HG02943 (cell line): ENCODE measurements around the gene RNF40.

Experiments
- ATAC-seq: cut with Tn5 transposase; IDR thresholded peaks from one replicate; pipeline ENCODE4 v1.9.1; 2021; ENCODE audit warnings: mild to moderate bottlenecking, low read depth, moderate library complexity; ENCODE audit not compliant: unreplicated experiment

The RNF40 gene

DNA sequence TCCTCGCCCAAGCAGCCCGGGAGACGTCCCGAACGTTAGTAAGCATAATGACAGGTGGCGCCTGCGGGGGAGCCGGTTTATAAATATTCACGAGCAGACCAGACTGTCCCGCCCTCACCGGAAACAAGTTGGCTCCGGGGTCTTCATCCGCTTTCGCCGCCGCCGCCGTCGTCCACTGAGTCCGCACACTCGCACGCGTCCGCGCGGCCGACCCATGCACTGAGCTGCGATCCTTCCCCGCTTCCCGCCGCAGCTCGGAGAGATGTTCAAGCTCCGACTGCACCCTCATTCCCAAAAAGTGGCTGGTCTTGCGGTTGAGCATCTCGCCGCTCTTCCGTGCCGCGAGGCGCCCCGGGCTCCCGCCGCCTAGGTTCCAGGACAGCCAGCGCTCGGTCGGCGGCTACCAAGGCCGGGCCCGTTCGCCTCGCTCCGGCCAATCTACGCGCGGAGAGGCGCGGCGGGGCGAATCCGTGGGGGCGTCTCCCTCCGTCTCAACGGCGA, 645 bp upstream of the RNF40 start:
- peak; percentile 28 for ATAC-seq

- ATAC-seq, result no peak
These were observed 1.0 kb downstream of the RNF40 start for GRCh38 chr16:30762991-30763725.

DNA sequence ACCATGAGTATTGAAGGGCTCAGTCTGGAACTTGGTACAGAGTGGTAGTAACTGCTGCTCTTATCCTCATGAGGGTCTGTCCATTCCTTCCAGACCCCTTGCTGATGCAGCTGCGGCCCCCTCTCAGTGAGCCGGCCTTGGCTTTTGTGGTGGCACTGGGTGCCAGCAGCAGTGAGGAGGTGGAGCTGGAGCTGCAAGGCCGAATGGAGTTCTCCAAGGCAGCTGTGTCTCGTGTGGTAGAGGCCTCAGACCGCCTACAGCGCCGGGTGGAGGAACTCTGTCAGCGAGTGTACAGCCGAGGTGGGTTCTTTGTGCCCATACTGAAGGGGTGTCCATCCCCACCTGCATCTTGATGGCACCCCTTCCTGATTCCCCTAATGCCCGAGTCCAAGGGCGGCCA, 2.0 kb downstream of the RNF40 start:
- no peak for ATAC-seq

GRCh38 chr16:30764816-30765465, 2.8 kb downstream of the RNF40 start:
- ATAC-seq, result no peak

DNA sequence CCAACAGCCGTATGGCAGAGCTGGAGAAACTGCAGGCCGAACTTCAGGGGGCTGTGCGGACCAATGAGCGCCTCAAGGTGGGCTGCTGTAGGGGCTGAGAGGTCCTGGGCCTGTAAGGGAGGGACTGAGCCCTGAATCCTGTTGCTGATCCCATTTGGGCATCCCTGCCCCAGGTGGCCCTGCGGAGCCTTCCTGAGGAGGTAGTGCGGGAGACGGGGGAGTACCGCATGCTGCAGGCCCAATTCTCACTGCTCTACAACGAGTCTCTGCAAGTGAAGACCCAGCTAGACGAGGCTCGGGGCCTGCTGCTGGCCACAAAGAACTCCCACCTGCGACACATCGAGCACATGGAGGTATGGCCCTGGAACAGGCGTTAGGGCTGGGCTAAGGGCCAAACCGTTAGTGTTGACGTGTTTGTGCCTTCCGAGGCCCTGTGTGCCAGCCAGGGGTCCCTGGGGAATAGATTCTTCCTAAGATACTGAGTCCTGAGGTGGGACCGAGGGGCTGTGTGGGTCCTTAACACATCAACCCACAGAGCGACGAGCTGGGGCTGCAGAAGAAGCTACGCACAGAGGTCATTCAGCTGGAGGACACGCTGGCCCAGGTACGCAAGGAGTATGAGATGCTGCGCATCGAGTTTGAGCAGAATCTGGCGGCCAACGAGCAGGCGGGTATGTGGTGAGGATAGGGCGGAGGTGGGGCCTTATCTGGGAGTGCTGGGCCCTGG, 4.2 kb downstream of the RNF40 start:
- ATAC-seq, result no peak

DNA sequence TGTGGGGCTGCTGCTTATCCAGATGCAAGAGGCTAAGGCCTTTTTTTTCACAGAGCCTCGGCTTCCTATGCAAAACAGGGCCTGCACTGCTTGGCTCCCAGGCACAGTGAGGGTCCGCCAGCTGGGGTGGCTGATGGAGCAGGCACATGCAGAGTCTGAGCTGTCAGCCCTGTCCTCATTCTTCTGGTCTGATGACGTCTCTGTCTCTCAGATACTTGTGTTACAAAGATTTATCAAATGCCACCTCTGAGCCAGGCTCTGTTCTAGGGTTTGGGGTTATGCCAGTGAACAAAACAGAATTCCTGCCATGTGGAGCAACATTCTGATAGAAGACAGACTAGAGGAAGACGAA, 4.8 kb downstream of the RNF40 start:
- ATAC-seq, result no peak

DNA sequence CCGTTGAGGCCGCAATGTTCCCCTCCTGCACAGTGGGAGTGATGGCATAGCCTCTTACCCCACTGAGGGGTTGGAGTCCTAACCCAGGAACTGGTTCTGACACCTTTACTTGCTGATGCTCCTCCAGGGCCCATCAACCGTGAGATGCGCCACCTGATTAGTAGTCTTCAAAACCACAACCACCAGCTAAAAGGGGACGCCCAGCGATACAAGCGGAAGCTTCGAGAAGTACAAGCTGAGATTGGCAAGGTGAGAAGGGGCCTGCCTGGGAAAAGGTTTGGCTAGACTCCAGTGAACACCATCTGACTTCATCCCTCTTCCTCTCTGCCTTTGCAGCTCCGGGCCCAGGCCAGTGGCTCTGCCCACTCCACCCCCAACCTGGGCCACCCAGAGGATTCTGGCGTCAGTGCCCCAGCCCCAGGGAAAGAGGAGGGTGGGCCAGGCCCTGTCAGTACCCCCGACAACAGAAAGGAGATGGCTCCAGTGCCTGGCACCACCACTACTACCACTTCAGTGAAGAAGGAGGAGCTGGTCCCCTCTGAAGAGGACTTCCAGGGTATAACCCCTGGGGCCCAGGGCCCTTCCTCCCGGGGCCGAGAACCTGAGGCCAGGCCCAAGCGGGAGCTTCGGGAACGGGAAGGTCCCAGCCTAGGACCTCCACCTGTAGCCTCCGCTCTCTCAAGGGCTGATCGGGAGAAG, 5.8 kb downstream of the RNF40 start:
- ATAC-seq, result no peak

DNA sequence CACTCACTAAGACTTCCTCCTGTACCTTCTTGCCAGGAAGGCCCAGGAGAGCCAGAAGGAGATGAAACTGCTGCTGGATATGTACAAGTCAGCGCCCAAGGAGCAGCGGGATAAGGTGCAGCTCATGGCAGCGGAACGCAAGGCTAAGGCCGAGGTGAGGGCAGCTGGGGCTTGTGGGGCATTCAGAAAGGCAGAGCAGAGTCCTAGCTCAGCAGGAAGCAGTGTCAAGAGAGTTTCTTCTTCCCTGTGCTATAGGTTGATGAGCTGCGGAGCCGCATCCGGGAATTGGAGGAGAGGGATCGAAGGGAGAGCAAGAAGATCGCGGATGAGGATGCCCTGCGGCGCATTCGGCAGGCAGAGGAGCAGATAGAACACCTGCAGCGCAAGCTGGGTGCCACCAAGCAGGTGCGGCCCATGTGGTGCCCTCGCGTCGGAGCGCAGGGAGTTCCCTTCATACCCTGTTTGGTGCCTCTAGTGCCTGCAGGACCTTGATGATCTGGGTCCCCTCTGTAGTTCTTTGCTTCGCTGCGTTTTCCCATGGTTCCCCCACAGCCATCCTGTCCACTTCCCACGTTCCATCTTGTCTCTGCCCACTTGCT, 6.6 kb downstream of the RNF40 start:
- ATAC-seq, result no peak

DNA sequence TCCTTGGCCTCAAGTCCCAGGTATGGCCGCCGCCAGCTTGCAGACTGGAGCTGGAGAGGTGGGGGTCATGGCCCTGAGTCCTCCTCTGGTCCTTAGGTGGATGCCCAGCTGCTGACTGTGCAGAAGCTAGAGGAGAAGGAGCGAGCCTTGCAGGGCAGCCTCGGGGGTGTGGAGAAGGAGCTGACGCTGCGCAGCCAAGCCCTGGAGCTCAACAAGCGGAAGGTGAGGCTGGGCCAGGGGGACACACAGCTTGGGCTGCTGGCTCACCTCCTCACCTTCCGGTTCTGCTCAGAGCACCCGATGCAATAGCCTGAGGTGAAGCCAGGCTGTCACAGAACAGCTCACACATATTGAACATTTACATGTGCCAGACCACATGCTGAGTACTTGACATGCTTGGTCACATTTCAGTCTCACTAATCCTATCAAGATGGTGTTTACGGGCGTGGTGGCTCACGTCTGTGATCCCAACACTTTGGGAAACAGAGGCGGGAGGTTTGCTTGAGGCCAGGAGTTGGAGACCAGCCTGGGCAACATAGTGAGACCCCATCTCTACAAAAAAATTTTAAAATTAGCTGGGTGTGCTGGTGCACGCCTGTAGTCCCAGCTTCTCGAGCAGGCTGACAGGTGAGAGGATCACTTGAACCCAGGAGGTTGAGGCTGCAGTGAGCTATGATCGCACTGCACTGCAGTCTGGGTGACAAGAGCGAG, 7.4 kb downstream of the RNF40 start:
- ATAC-seq, result no peak

- ATAC-seq, result no peak
These were observed 9.6 kb downstream of the RNF40 start for GRCh38 chr16:30771726-30772125.

GRCh38 chr16:30773826-30774225, 11.7 kb downstream of the RNF40 start:
- no peak for ATAC-seq

DNA sequence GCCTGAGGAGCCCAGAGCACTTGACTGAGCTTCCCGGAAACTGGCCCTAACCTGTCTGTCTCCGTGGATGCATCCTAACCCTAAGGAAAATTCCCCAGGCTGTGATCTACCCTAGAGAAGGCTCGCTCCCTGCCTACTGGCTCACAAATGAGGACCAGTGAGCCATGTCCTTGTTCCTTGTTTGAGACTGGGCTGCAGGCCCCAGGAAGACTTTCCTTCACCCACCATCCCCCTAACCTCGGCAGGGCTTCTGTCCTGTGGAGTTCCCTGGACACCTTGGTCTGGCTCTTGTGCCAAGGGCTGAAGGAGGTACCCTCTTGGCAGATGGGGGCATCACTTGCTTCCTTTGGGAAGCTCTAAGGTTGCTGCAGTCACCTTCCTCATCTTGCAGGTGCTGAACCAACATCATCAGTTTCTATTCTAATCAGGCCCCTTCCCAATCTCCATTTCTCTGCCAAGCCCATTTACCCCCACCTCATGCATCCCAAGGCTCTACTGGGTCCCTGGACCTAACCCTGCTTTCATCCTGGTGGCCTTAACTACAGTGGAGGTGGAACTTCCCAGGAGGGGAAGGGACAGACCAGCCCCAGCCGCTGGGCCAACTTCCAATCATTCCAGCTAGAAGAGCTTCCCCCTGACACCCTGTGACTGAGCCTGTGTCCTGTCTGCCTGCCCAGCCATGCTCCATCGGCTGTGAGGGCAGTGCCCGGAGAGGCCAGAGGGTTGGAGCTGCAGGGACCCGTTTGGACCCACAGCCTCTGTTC, 12.4 kb downstream of the RNF40 start:
- ATAC-seq, result no peak

GRCh38 chr16:30775131-30775391, 12.9 kb downstream of the RNF40 start:
- no peak for ATAC-seq

DNA sequence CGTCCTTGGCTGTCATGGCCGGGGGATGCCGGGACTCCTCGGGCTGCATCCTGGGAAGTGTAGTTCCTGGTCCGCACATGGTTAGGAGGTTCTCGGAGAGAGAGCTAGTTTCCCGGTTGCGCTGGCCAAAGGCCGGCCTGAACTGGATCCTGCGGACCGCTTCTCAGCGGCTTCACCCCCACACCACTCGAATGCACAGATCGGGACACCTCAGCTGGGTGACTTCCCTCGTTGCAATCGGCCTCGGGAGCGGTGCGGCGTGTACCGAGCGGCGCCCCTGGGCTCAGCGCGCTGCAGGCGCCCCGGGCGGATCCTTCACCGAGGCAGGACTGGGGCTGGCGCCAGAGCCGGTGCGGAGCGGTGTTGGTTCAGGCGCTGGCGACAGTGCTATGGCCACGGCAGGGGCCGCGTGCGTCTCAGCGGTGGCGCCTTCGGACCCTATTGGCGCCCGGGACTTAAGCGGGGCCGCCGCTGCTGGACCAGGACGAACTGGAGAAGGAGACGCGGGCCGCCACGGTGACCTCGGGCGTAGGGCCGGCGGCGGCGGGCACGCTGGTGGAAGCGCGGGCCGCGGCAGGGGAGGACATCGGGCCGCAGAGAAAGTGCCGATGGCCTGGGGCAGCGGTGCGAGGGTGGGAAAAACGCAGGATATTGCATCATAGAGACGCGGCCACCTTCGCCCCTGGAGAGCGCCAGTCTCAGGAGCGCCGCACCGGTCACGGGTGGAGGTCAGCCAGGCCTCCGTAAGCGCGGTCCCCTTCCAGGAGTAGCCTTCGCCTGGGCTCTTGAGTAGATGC, 13.5 kb downstream of the RNF40 start:
- peak; percentile 54 for ATAC-seq

DNA sequence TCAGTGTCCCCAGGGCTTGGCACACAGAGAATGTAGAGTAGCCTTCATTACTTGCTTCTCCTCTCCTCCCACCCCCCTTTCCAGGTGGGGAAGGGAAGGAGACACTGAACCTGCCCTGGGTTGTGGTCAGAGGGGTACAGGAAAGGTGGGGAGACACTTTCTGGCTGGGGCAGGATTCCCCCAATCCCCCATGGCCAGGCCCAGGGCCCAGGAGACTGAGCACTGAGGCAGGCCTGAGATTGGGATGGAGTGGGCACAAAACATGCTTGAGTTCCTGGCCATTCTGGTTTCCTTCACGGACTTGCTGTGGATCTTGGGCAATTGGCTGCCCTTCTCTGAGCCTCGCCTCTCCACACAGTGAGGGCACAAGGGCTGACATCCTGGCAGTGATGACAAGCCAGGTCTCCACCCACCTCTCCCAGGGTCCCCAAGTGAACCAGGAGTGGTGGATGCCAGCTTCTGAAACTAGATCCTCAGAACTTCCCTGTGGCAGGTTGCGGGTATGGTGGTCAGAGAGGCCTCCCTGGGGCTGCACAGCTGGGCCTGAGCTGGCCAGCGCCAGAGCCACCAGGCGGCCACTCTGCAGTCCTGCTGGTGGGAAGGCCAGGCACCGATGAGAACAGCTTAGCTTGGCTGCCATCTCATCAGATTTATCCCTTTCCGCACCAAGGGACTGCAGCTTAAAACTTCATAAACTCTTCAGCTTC, 15.6 kb downstream of the RNF40 start:
- no peak for ATAC-seq

DNA sequence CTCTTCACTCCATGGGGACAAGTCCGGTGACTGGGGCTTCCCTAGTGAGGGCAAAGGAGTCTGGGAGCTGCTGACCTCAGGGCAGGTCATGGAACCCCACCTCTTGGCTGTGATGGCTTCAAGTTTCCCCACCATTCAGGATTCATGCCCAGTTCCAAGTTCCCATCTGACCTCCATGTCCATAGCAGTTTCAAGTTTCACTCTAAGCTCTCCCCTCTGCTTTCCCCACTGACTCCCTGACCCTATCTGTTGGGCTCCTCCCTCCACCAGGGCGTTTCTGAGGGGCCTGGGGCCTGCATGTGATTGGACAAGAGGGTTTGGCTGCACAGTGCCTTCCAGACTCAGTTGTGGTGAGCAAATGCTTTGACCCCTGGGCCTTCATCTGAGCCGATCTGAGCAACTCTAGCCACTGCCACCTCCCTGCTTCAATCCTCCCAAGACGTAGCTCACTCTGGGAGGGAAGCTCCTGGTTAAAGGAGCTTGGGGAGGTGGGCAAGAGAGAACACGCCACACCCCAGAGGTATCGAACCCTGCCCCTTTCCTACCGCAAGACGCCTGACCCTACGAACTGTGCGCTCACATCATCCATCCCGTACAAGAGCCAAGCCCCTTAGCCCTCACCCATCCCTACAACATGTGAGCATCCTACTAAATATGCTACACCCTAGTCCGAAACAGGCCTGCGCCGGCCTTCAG, 16.6 kb downstream of the RNF40 start:
- no peak for ATAC-seq

- ATAC-seq, result no peak
These were observed 17.5 kb downstream of the RNF40 start for GRCh38 chr16:30779596-30779995.

DNA sequence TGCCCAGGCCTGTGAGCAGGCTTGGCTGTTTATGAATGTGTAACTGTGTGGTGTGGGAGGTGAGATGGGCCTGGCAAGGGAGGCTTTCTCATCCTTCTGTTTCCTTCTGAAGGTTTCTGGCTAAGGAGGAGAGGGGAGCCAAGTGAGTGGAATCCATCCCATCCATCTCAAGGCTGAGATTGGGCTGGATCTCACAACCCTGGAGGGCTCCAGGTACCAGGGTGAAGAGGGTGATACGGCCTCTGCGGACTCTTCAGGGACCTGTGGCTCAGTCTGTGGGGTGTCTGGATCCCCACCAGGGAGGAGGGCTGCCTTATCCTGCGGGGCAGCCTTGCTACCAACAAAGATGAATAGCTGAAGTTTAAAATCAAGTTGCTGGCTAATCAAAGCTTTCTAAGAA, 17.9 kb downstream of the RNF40 start:
- ATAC-seq, result no peak
